Upper lobe of right lung (tissue), 1 donor: Measurements from ENCODE around the gene DND1. TPM values are rescaled to one million over a fixed set of nuclear protein-coding genes. Genes with fewer than 3 reads are reported as not detected.
"Not testable (repeated sequence)": the region's sequence is repeated elsewhere in the genome, so short reads cannot be mapped to it uniquely, and the experiment has no call there.

Source experiments
- ATAC-seq: fragments of 200-7000 bp; cut with Tn5 transposase; one replicate; pipeline ENCODE4 v1.9.1; 2020; ENCODE audit warnings: mild to moderate bottlenecking, moderate library complexity
- DNase-seq: peaks from one replicate; pipeline ENCODE4 v3.0.0-alpha.2; 2020
- H3K27ac ChIP-seq: fragments of 200-600 bp; one replicate; pipeline ENCODE4 v1.8.0; 2022
- H3K27me3 ChIP-seq: fragments of 200-600 bp; one replicate; pipeline ENCODE4 v1.8.0; 2022; ENCODE audit warnings: mild to moderate bottlenecking
- H3K36me3 ChIP-seq: fragments of 200-600 bp; one replicate; pipeline ENCODE4 v1.8.0; 2022
- H3K4me1 ChIP-seq: fragments of 200-600 bp; one replicate; pipeline ENCODE4 v1.8.0; 2022
- H3K4me3 ChIP-seq: fragments of 200-600 bp; one replicate; pipeline ENCODE4 v1.8.0; 2022; ENCODE audit warnings: mild to moderate bottlenecking
- H3K9me3 ChIP-seq: fragments of 200-600 bp; one replicate; pipeline ENCODE4 v1.8.0; 2022
- CTCF ChIP-seq: fragments of 200-600 bp; IDR thresholded peaks from one replicate; pipeline ENCODE4 v1.8.0; 2022; ENCODE audit warnings: antibody characterized with exemption
- intact Hi-C: fragments of 100-400 bp; cut with DNase I; formaldehyde crosslinking; loops from one replicate; pipeline ENCODE4 v1.11.0; 2022
- total RNA-seq: library from RNA; stranded (reverse); fragmentation: NEBNext Ultra II Directional; extraction: Animal tissue kit (Norgen Biotek cat#: 25700); gene quantifications from one replicate; pipeline ENCODE4 v1.2.1, GENCODE V29; 2021
- donor health status: DM: no; HTN: yes; CAD: no; lungs with severe emphysema.

DND1 gene
- total RNA-seq, 1 donor from 2014 or later, result 0.84 TPM

- Histone ChIP-seq H3K36me3 (peaks cover 14% of the 10 kb centered on the region), H3K27ac (peak overlapping the region; percentile 89), H3K4me1 (peaks cover 11% of the 10 kb centered on the region), H3K4me3 (peak overlapping the region; percentile 74), H3K27me3 (no peaks in the 10 kb centered on the region), H3K9me3 (no peaks in the 10 kb centered on the region)
- intact Hi-C loops, result no loop called here
- ATAC-seq (peak; percentile 96), DNase-seq (peak; percentile 91)
- no peak for TF ChIP-seq CTCF
Observed at GRCh38 chr5:140710899-140711552, 37.6 kb upstream of the DND1 start.

- intact Hi-C loops, DNase-seq, H3K27ac ChIP-seq, H3K27me3 ChIP-seq, ATAC-seq, H3K4me3 ChIP-seq, H3K9me3 ChIP-seq: not testable (repeated sequence)
- Histone ChIP-seq H3K36me3 (peaks cover 36% of the 10 kb centered on the region), H3K4me1 (peaks cover 11% of the 10 kb centered on the region)
Observed at GRCh38 chr5:140708787-140709186, 35.4 kb upstream of the DND1 start.

GRCh38 chr5:140707812-140708211 lies 34.4 kb upstream of the DND1 start:
- no peaks in the 10 kb centered on the region for H3K27me3 ChIP-seq
- no peak overlapping the region for H3K27ac ChIP-seq
- no peak for TF ChIP-seq CTCF
- H3K4me1 ChIP-seq, result peaks cover 11% of the 10 kb centered on the region
- H3K36me3 ChIP-seq, result peaks cover 46% of the 10 kb centered on the region
- DNase-seq, result no peak
- ATAC-seq, result no peak
- H3K9me3 ChIP-seq, result no peaks in the 10 kb centered on the region
- H3K4me3 ChIP-seq, result no peak overlapping the region
- intact Hi-C loops, result no loop called here

- Histone ChIP-seq H3K4me3 (peak within 1 kb of the TSS; percentile 90), H3K36me3 (peaks cover 83% of the 10 kb centered on the region), H3K4me1 (peaks cover 12% of the 10 kb centered on the region), H3K9me3 (no peaks in the 10 kb centered on the region), H3K27me3 (no peaks in the 10 kb centered on the region), H3K27ac (peak within 1 kb of the TSS; percentile 80)
- TF ChIP-seq CTCF, result no peak
- DNase-seq (peak; percentile 95), ATAC-seq (peak; percentile 99)
- intact Hi-C loops, result no loop called here
Observed at GRCh38 chr5:140700177-140701144, 27.1 kb upstream of the DND1 start, which contains the start of gene ZMAT2. ZMAT2 (plus strand) TSS chr5:140700447; CDS start chr5:140700461, 14 bp downstream.

GRCh38 chr5:140696891-140697492 lies 23.6 kb upstream of the DND1 start:
- H3K4me3 ChIP-seq, result no peak overlapping the region
- ATAC-seq (no peak), DNase-seq (no peak)
- H3K9me3 ChIP-seq, result no peaks in the 10 kb centered on the region
- H3K4me1 ChIP-seq, result peaks cover 28% of the 10 kb centered on the region
- H3K27ac ChIP-seq, result no peak overlapping the region
- TF ChIP-seq CTCF, result no peak
- H3K36me3 ChIP-seq, result peaks cover 70% of the 10 kb centered on the region
- intact Hi-C loops, result no loop called here
- H3K27me3 ChIP-seq, result no peaks in the 10 kb centered on the region

- Histone ChIP-seq H3K4me1 (peaks cover 27% of the 10 kb centered on the region), H3K4me3 (no peak overlapping the region), H3K27me3 (no peaks in the 10 kb centered on the region), H3K36me3 (peaks cover 60% of the 10 kb centered on the region), H3K27ac (no peak overlapping the region), H3K9me3 (no peaks in the 10 kb centered on the region)
- DNase-seq (no peak), ATAC-seq (no peak)
- TF ChIP-seq CTCF, result no peak
- intact Hi-C loops, result no loop called here
Observed at GRCh38 chr5:140694276-140694675, 20.9 kb upstream of the DND1 start.
